GM19438 (cell line): ENCODE measurements around the gene RAPGEF6.
A peak's percentile ranks its signal among the peaks of the same experiment; 100 is the strongest.

Experiments used
- ATAC-seq: cut with Tn5 transposase; IDR thresholded peaks from one replicate; pipeline ENCODE4 v1.9.1; 2021; ENCODE audit warnings: low read depth; ENCODE audit not compliant: unreplicated experiment

The RAPGEF6 gene

DNA sequence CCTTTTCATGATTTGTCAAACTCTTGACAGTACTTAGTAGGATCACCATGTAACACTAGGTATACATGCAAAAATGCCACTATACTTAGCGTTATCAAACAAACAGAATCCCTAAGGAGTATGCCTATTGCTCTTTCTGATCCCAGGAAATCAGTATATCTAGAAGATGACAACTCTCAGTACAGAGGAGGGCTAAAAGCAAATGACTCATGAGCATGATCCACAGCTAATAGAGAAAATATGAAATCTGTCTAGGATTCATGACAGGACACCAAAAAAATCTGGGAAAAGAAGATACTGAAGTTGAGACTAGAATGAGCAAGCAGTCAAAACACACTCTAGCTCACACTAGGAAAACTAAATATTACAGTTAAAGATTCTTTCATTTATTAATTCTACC is 89.2 kb downstream of the RAPGEF6 start:
- no peak for ATAC-seq

DNA sequence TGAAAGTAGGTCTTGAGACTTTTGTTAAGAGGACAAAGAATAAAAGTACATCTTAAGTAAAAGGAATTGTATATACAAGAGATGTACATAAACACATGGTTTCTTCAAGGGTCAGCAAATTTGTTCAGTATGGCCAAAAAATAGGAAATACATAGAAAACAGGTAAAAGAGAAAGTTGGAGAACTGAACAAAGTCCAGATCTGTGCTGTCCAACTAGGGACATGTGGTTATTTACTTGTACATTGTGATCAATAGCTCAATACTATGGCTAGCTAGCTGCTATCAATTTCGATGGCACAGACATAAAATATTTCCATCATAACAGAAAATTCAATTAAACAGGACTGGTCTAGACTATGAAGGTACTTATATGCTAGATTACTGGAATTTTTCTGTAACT is 92.3 kb downstream of the RAPGEF6 start:
- no peak for ATAC-seq

DNA sequence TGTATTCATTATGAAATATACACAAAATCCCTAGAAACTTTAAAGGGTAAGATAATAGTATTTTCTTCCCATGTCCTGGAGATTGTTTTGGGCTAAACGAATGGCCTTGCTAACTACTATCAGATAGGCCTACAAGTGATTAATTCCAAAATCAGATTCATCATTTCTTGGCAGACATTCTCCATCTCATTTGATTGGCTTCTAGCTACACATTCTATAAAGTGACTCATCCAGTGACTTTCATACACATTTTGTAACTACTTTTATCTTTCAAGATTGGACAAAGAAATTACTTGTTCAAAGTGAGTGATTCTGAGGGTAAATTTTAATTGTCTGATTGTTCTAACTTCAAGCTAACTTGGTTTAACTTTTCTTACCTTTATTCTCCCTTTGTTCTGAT is 93.3 kb downstream of the RAPGEF6 start:
- no peak for ATAC-seq

DNA sequence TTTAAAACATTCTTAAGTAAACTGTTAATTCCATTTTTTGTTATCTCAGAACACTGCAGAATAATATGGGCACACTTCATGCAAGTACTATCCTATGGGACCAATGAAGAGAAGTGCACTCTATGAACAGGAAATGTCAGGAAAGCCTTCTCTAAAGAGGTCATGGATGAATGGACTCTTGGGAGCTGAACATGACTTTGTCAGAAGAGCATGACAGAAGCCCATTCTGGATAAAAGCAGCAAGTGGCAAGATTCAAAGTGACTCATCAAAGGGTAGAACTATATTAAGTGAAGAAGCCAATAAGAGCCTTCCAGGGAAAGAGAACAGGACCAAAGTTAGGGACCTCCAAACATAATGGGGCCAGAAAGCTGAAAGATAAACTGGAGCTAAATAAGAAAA is 94.0 kb downstream of the RAPGEF6 start:
- no peak for ATAC-seq

DNA sequence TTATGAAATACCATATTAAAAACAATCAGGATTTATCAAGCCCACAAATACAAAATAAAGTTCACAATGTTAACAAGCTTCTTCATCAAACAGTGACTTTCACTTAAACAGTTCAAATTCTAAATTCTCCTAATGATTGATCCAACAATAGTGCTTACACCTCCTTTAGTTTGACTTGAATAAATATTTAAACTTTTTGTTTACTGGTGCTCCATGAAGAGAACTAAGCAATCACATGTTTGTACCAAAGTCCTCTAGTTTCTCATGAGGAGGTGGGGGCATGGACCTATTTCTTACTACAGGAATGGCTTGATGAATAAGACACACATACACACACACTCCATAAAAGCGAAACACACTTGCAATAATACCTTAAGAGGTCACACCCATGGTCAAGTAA is 95.8 kb downstream of the RAPGEF6 start:
- ATAC-seq, result no peak

GRCh38 chr5:131538177-131538593 is 96.8 kb downstream of the RAPGEF6 start:
- no peak for ATAC-seq

DNA sequence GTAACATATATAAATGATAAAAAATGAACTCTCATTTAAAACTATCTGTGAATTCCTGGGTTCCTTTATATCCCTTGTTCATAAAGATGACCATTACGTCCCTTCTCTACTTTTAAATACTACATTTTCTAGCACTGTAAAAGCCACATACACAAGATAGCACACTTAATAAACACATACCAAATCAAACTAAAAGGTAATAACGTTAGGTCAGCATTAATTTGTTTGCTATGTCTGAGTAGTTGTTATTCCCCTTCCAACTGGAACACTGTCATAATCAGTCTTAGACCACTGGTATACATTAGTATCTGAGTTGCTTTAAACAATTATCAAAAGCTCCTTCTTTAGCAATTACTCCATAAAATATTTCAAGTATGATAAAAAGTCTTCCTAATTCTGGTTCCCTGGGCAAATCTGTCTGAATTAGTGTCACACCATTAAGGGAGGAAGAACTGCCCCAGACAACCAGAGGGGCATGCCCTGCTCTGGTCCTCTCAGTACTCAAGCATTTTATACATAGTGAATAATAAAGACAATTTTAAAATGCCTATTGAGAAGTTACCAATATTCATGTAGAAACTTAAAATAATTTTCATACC is 98.1 kb downstream of the RAPGEF6 start:
- ATAC-seq, result no peak

DNA sequence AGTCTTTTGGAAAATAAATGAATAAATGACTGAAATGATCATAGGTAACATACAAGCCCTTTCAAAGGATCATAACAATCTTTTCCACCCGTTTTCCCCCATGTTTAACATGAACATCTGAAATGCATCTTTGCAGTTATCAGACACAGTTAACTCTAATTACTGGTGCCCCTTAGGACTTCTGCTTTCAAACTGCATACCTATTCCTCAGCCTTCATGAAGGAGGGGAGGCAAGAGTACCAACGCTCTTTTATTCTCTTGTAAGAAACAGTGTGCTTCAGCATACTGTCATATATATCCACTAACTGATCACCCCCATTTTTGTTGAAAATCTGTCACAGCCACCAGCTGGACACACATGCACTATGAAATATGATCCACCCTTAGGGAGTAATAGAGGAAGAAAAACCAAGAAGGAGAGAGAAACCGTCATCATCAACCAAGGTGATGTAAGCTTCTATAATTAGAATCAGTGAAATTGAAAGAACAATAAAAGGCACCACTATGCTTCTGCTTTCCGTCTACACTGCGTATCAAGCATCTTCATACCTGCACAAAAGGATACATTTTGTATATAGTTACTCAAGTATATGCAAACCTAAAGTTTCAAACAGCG is 98.7 kb downstream of the RAPGEF6 start:
- ATAC-seq, result peak; percentile 88

DNA sequence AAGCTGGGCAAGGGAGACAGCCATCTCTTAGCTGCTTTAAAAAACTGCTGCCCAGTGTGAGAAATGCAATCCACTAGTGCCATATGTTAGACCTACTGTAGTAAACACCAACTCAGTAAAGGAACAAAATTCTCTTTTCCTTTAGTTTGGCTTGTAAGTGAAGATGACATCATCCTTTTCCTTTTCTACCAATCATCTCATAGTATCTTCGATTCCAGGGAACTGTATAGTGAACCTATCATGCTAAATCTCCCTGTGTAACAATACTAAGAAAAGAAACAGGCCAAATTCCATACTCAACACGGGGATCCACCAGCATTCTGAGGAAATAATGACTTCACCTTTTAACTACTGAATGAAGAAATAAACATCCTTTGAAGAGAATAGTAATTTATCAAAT is 100.1 kb downstream of the RAPGEF6 start:
- no peak for ATAC-seq

DNA sequence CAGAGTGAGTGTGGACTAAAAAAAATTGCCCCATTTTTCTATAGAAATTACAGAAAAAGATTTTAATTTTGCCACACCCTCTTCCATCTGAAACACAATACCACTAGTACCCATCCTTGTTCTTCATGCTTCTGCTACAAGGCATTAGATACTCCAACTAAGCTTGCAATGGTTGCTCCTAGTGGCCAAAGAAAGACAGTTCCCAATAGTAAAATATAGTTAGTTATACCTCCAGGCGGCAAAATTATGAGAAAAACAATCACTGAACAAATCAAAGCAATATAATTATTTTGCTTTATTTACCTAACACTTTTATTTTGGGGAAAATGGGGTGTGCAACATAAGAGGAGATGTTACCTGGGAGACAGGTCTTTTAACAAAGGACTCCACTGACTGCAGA is 101.2 kb downstream of the RAPGEF6 start:
- no peak for ATAC-seq

DNA sequence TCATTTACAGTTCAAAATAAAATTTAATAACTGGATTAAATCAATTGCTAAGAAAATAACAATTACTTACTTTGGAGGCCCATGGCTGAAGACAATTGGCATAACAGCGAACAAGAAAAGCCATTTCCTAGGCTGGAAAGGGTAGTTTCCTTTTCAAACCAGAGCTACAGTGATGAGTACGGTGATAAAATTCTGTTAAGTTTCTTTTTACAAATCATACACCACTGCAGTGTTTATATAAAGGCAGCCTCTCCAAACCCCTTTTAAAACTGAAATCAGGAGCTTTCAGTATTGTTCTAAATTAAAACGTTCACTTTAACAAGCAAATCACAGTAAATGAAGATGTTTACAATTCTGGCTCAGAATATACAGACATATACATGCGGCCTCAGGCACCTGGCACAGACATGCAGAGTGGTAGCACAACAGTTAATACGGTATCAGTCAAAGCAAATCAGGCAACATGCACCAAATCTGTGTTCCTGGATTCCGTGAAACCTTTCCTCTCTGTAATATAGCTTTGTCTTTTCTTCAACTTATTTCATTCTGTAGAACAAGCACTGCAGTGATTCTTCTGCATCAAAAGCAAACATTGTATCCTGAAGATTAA is 102.9 kb downstream of the RAPGEF6 start:
- no peak for ATAC-seq

GRCh38 chr5:131530706-131531331 is 104.2 kb downstream of the RAPGEF6 start:
- ATAC-seq, result no peak

DNA sequence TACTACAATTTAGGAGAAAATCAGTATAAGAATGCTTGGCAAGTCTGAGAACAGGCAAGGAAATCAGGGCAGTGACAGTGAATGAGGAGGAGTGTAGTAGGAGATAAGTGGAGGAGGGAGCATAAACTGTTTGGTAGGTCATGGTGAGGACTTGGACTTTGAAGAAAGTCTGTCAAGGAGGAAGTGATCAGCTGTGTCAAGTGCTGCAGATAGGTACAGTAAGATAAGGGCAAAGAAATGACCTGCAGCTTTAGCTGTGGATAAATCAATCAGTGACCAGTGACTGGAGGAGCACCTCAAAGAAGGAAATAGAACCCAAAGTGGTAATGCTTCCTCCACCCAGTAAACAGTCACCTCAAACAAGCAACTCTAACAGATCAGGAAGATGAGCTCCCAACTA is 106.3 kb downstream of the RAPGEF6 start:
- no peak for ATAC-seq

DNA sequence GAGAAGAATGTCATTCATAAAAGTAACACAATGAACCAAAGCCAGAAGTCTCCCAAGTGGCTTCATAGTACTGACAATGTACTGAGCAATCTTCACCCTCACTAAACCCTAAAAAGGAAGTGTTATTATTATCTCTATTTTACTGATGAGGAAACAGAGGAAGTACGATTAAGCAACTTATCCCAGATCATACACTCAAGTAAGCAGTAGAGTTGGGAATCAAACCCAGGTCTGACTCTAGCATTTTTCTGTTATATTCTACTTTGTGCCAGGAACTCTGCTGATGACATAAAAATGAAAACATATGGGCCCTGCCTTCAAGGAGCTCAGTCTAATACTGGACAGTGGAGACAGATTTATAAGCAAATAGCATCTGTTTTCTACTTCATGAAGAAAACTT is 109.2 kb downstream of the RAPGEF6 start:
- no peak for ATAC-seq

GRCh38 chr5:131524431-131524830 is 110.6 kb downstream of the RAPGEF6 start:
- ATAC-seq, result no peak

- ATAC-seq, result no peak
These were observed 111.4 kb downstream of the RAPGEF6 start for GRCh38 chr5:131523500-131524185.

DNA sequence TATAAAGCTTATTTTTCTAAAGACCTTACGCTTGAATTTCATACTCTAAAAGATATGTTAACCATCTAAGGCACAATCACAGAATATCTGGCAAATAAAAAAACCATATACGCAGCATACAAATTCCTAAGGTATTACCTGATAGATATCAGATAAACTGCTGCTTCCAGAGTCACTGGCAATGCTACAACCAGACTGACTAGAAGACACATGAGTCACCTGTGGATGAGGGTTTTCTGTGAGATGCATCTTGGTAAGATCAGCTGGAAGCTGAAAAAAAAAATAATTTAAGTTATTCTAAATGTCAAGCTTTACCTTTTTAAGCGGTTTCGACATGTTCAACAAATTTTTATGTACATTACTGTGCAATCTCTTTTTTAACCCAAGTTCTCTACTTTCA is 113.8 kb downstream of the RAPGEF6 start:
- no peak for ATAC-seq

- no peak for ATAC-seq
These were observed 119.7 kb downstream of the RAPGEF6 start for GRCh38 chr5:131515348-131515747.

- ATAC-seq, result no peak
These were observed 120.4 kb downstream of the RAPGEF6 start for GRCh38 chr5:131514316-131515283.

- ATAC-seq, result no peak
These were observed 121.2 kb downstream of the RAPGEF6 start for GRCh38 chr5:131513780-131514179.
